A375 (cell line): ENCODE data around the gene RRM1. TPM values are rescaled to one million over a fixed set of nuclear protein-coding genes. Genes with fewer than 3 reads are reported as not detected.

ENCODE experiments used
- total RNA-seq: library from RNA; depleted of rRNA; stranded (reverse); fragments of >200 nt; shearing (Covaris generic); gene quantifications from 2 replicates; pipeline ENCODE4 v1.2.3, GENCODE V29; 2014; rRNA removed

RRM1 gene
- total RNA-seq = 99.7 and 103 TPM in 2 replicates

GRCh38 chr11:4094348-4095291, at the start of gene RRM1:
RRM1 (plus strand) TSS chr11:4094799; CDS start chr11:4095013, 214 bp downstream.

Other genes with a start within 250 kb of the RRM1 start
- 9.6 and 11.0 TPM in 2 replicates for gene STIM1, start 239.1 kb upstream of the RRM1 start, total RNA-seq